ENCODE data around the gene YY1AP1.
"Not testable (repeated sequence)": the region's sequence is repeated elsewhere in the genome, so short reads cannot be mapped to it uniquely, and the experiment has no call there.

Gene YY1AP1

GRCh38 chr1:155681776-155682175 is 6.8 kb downstream of the YY1AP1 start:
- H3K9me3 ChIP-seq (ENCODE audit: control extremely low read depth in 1 of 5, control insufficient read depth in 4 of 5, insufficient read depth in 2 of 5, low read depth in 1 of 5, low read length in 4 of 5): no peaks in the 10 kb centered on the region
- peaks cover 0 to 19% (median 7%) of the 10 kb centered on the region in 4 experiments for H3K4me1 ChIP-seq (ENCODE audit: control extremely low read depth in 1 of 4, control insufficient read depth in 4 of 4, insufficient read depth in 4 of 4, low read length in 3 of 4)
- H3K36me3 ChIP-seq (ENCODE audit: control insufficient read depth in 4 of 4, insufficient read depth in 4 of 4, low read length in 3 of 4): peaks cover 6 to 45% (median 23%) of the 10 kb centered on the region in 4 experiments
- DNase-seq: no peak
- no peak overlapping the region for H3K27ac ChIP-seq (ENCODE audit: insufficient read depth in 1 of 2, low read depth in 1 of 2, low read length in 2 of 2, poor library complexity in 1 of 2, severe bottlenecking in 2 of 2)
- CTCF ChIA-PET: interaction anchor here (0.9 to 1.6 kb wide), 3 partner anchors 9 to 19 kb away, joined by 3 to 5 read pairs (median 3); no protein-coding TSS in a partner anchor
- POLR2A ChIA-PET: interaction anchor here (0.7 kb wide), 1 partner anchor 264 kb away, joined by 8 read pairs; no protein-coding TSS in a partner anchor
- no peaks in the 10 kb centered on the region for H3K27me3 ChIP-seq (replicated peaks in 2 of 5; ENCODE audit: control insufficient read depth in 4 of 5, insufficient read depth in 5 of 5, low read length in 4 of 5)
- H3K4me3 ChIP-seq (ENCODE audit: control insufficient read depth in 1 of 7, extremely low read depth in 1 of 7, insufficient read depth in 4 of 7, low read depth in 2 of 7, low read length in 6 of 7): no peak overlapping the region
- no CpG with 5 or more reads among the region's 2 CpGs for WGBS (ENCODE audit: insufficient coverage)

DNA sequence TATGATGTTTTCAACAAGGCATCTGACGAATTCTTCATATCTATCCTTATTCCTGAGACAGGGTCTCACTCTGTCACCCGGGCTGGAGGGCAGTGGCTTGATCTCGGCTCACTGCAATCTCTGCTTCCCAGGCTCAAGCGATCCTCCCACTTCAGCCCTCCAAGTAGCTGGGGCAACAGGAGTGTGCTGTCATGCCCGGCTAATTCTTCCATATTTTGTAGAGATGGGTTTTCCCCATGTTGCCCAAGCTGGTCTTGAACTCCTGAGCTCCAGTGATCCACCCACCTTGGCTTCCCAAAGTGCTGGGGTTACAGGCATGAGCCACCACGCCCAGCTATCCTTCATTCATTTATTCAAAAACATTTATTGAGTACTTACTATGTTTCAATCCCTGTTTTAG is 8.0 kb downstream of the YY1AP1 start:
- Histone ChIP-seq H3K4me1 (ENCODE audit: control extremely low read depth in 1 of 4, control insufficient read depth in 4 of 4, insufficient read depth in 4 of 4, low read length in 3 of 4) (peaks cover 0 to 9% (median 1%) of the 10 kb centered on the region in 4 experiments), H3K4me3 (ENCODE audit: control insufficient read depth in 1 of 7, extremely low read depth in 1 of 7, insufficient read depth in 4 of 7, low read depth in 2 of 7, low read length in 6 of 7) (no peak overlapping the region), H3K36me3 (ENCODE audit: control insufficient read depth in 4 of 4, insufficient read depth in 4 of 4, low read length in 3 of 4) (peaks cover 13 to 56% (median 34%) of the 10 kb centered on the region in 4 experiments), H3K27ac (ENCODE audit: insufficient read depth in 1 of 2, low read depth in 1 of 2, low read length in 2 of 2, poor library complexity in 1 of 2, severe bottlenecking in 2 of 2) (no peak overlapping the region), H3K9me3 (ENCODE audit: control extremely low read depth in 1 of 5, control insufficient read depth in 4 of 5, insufficient read depth in 2 of 5, low read depth in 1 of 5, low read length in 4 of 5) (no peaks in the 10 kb centered on the region), H3K27me3 (replicated peaks in 2 of 5; ENCODE audit: control insufficient read depth in 4 of 5, insufficient read depth in 5 of 5, low read length in 4 of 5) (no peaks in the 10 kb centered on the region)
- ChIA-PET CTCF (interaction anchor here (1.0 to 1.6 kb wide), 2 partner anchors 8 to 429 kb away, joined by 3 to 5 read pairs; no protein-coding TSS in a partner anchor), POLR2A (no interaction called here)
- whole genome bisulfite sequencing (ENCODE audit: insufficient coverage): 98% methylated on average over 4 of the region's 6 CpGs
- DNase-seq: no peak

DNA sequence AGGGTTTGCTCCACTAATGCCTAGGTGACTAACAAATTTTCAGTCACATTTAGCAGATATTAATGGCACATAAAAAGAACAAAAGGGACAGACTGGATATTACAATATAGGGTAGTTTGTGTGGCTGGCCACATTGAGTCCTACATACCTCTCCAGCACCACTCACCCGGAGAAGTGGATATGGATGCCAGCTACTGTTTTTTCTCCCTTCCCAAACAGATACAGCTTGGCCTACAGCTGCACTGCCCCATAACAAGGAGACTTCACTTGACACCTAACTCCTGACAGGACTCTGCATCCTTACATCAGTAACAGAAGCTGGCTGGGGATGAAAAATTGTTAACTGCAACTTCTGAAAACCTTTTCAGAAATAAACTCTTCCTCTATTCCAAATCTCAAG is 9.6 kb downstream of the YY1AP1 start:
- H3K27me3 ChIP-seq (replicated peaks in 2 of 5; ENCODE audit: control insufficient read depth in 4 of 5, insufficient read depth in 5 of 5, low read length in 4 of 5); H3K4me1 ChIP-seq (ENCODE audit: control extremely low read depth in 1 of 4, control insufficient read depth in 4 of 4, insufficient read depth in 4 of 4, low read length in 3 of 4); DNase-seq; H3K9me3 ChIP-seq (ENCODE audit: control extremely low read depth in 1 of 5, control insufficient read depth in 4 of 5, insufficient read depth in 2 of 5, low read depth in 1 of 5, low read length in 4 of 5); H3K4me3 ChIP-seq (ENCODE audit: control insufficient read depth in 1 of 7, extremely low read depth in 1 of 7, insufficient read depth in 4 of 7, low read depth in 2 of 7, low read length in 6 of 7); CTCF ChIA-PET; H3K27ac ChIP-seq (ENCODE audit: insufficient read depth in 1 of 2, low read depth in 1 of 2, low read length in 2 of 2, poor library complexity in 1 of 2, severe bottlenecking in 2 of 2); POLR2A ChIA-PET: not testable (repeated sequence)
- no CpG with 5 or more reads among the region's 1 CpG for WGBS (ENCODE audit: insufficient coverage)
- peaks cover 20 to 69% (median 38%) of the 10 kb centered on the region in 4 experiments for H3K36me3 ChIP-seq (ENCODE audit: control insufficient read depth in 4 of 4, insufficient read depth in 4 of 4, low read length in 3 of 4)

GRCh38 chr1:155678027-155678426 is 10.5 kb downstream of the YY1AP1 start:
- WGBS (ENCODE audit: insufficient coverage): 100% methylated on average over 2 of the region's 4 CpGs
- Histone ChIP-seq H3K36me3 (ENCODE audit: control insufficient read depth in 4 of 4, insufficient read depth in 4 of 4, low read length in 3 of 4) (peaks cover 26 to 69% (median 43%) of the 10 kb centered on the region in 4 experiments), H3K27me3 (replicated peaks in 2 of 5; ENCODE audit: control insufficient read depth in 4 of 5, insufficient read depth in 5 of 5, low read length in 4 of 5) (no peaks in the 10 kb centered on the region), H3K4me3 (ENCODE audit: control insufficient read depth in 1 of 7, extremely low read depth in 1 of 7, insufficient read depth in 4 of 7, low read depth in 2 of 7, low read length in 6 of 7) (no peak overlapping the region), H3K4me1 (ENCODE audit: control extremely low read depth in 1 of 4, control insufficient read depth in 4 of 4, insufficient read depth in 4 of 4, low read length in 3 of 4) (no peaks in the 10 kb centered on the region), H3K9me3 (ENCODE audit: control extremely low read depth in 1 of 5, control insufficient read depth in 4 of 5, insufficient read depth in 2 of 5, low read depth in 1 of 5, low read length in 4 of 5) (no peaks in the 10 kb centered on the region), H3K27ac (ENCODE audit: insufficient read depth in 1 of 2, low read depth in 1 of 2, low read length in 2 of 2, poor library complexity in 1 of 2, severe bottlenecking in 2 of 2) (no peak overlapping the region)
- ChIA-PET POLR2A (no interaction called here), CTCF (no interaction called here)
- no peak for DNase-seq

- no peak overlapping the region for H3K4me3 ChIP-seq (ENCODE audit: control insufficient read depth in 1 of 7, extremely low read depth in 1 of 7, insufficient read depth in 4 of 7, low read depth in 2 of 7, low read length in 6 of 7)
- POLR2A ChIA-PET: no interaction called here
- no peaks in the 10 kb centered on the region for H3K9me3 ChIP-seq (ENCODE audit: control extremely low read depth in 1 of 5, control insufficient read depth in 4 of 5, insufficient read depth in 2 of 5, low read depth in 1 of 5, low read length in 4 of 5)
- H3K27me3 ChIP-seq (replicated peaks in 2 of 5; ENCODE audit: control insufficient read depth in 4 of 5, insufficient read depth in 5 of 5, low read length in 4 of 5): no peaks in the 10 kb centered on the region
- no peak for DNase-seq
- no peaks in the 10 kb centered on the region for H3K4me1 ChIP-seq (ENCODE audit: control extremely low read depth in 1 of 4, control insufficient read depth in 4 of 4, insufficient read depth in 4 of 4, low read length in 3 of 4)
- CTCF ChIA-PET: interaction anchor here (0.7 to 1.1 kb wide), 2 partner anchors 8 to 10 kb away, joined by 3 to 5 read pairs; no protein-coding TSS in a partner anchor
- WGBS (ENCODE audit: insufficient coverage): 98% methylated on average over 5 of the region's 6 CpGs
- H3K36me3 ChIP-seq (ENCODE audit: control insufficient read depth in 4 of 4, insufficient read depth in 4 of 4, low read length in 3 of 4): peaks cover 36 to 88% (median 57%) of the 10 kb centered on the region in 4 experiments
- no peak overlapping the region for H3K27ac ChIP-seq (ENCODE audit: insufficient read depth in 1 of 2, low read depth in 1 of 2, low read length in 2 of 2, poor library complexity in 1 of 2, severe bottlenecking in 2 of 2)
Observed at GRCh38 chr1:155673003-155673402, 15.6 kb downstream of the YY1AP1 start.

- H3K4me1 ChIP-seq (ENCODE audit: control extremely low read depth in 1 of 4, control insufficient read depth in 4 of 4, insufficient read depth in 4 of 4, low read length in 3 of 4): no peaks in the 10 kb centered on the region
- H3K9me3 ChIP-seq (ENCODE audit: control extremely low read depth in 1 of 5, control insufficient read depth in 4 of 5, insufficient read depth in 2 of 5, low read depth in 1 of 5, low read length in 4 of 5): no peaks in the 10 kb centered on the region
- no peaks in the 10 kb centered on the region for H3K27me3 ChIP-seq (replicated peaks in 2 of 5; ENCODE audit: control insufficient read depth in 4 of 5, insufficient read depth in 5 of 5, low read length in 4 of 5)
- ChIA-PET CTCF (no interaction called here), POLR2A (no interaction called here)
- DNase-seq: no peak
- H3K36me3 ChIP-seq (ENCODE audit: control insufficient read depth in 4 of 4, insufficient read depth in 4 of 4, low read length in 3 of 4): peaks cover 37 to 89% (median 56%) of the 10 kb centered on the region in 4 experiments
- H3K27ac ChIP-seq (ENCODE audit: insufficient read depth in 1 of 2, low read depth in 1 of 2, low read length in 2 of 2, poor library complexity in 1 of 2, severe bottlenecking in 2 of 2): no peak overlapping the region
- no peak overlapping the region for H3K4me3 ChIP-seq (ENCODE audit: control insufficient read depth in 1 of 7, extremely low read depth in 1 of 7, insufficient read depth in 4 of 7, low read depth in 2 of 7, low read length in 6 of 7)
- no CpG with 5 or more reads among the region's 4 CpGs for WGBS (ENCODE audit: insufficient coverage)
Observed at GRCh38 chr1:155671750-155672149, 16.8 kb downstream of the YY1AP1 start.

DNA sequence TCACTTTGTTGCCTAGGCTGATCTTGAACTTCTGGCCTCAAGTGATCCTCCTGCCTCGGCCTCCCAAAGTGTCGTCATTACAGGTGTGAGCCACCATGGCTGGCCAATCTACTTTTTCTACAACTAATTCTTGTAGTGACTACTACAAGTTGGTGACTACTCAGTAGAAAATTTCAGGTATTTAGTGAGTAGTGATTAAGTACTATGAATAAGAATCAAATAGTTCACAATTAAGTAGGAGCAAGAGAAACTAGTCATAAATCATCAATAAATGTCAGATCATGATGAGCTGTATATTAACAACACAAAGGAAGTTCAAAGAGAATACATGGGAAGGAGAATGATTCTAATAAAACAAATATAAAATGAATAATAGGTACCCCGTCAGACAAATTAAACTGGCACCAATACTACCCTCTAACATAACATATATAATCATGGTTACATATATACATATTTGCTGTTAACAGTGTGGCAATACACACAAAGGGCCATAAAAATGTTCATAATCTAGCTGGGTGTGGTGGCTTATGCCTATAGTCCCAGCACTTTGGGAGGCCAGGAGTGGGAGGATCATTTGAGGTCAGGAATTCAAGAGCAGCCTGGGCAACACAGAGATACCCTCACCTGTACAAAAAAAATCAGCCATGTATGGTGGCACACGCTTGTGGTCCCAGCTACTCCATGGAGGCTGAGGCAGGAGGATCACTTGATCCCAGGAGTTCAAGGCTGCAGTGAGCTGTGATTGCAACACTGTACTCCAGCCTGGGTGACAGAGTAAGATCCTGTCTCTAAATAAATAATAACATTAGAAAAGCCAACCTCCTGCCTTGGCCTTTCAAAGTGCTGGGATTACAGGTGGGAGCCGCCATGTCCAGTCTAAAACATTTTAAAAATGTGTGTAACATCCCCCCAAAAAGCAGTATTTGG is 19.1 kb downstream of the YY1AP1 start:
- no peaks in the 10 kb centered on the region for H3K4me1 ChIP-seq (ENCODE audit: control extremely low read depth in 1 of 4, control insufficient read depth in 4 of 4, insufficient read depth in 4 of 4, low read length in 3 of 4)
- no peak for DNase-seq
- H3K4me3 ChIP-seq (ENCODE audit: control insufficient read depth in 1 of 7, extremely low read depth in 1 of 7, insufficient read depth in 4 of 7, low read depth in 2 of 7, low read length in 6 of 7): no peak overlapping the region
- POLR2A ChIA-PET: interaction anchor here (0.6 kb wide), 1 partner anchor 40 kb away, joined by 3 read pairs; no protein-coding TSS in a partner anchor
- CTCF ChIA-PET: interaction anchor here (1.6 kb wide), 1 partner anchor 94 kb away, joined by 3 read pairs; no protein-coding TSS in a partner anchor
- no peak overlapping the region for H3K27ac ChIP-seq (ENCODE audit: insufficient read depth in 1 of 2, low read depth in 1 of 2, low read length in 2 of 2, poor library complexity in 1 of 2, severe bottlenecking in 2 of 2)
- H3K9me3 ChIP-seq (ENCODE audit: control extremely low read depth in 1 of 5, control insufficient read depth in 4 of 5, insufficient read depth in 2 of 5, low read depth in 1 of 5, low read length in 4 of 5): no peaks in the 10 kb centered on the region
- H3K27me3 ChIP-seq (replicated peaks in 2 of 5; ENCODE audit: control insufficient read depth in 4 of 5, insufficient read depth in 5 of 5, low read length in 4 of 5): no peaks in the 10 kb centered on the region
- 96% methylated on average over 3 of the region's 5 CpGs for WGBS (ENCODE audit: insufficient coverage)
- H3K36me3 ChIP-seq (ENCODE audit: control insufficient read depth in 4 of 4, insufficient read depth in 4 of 4, low read length in 3 of 4): peaks cover 30 to 90% (median 52%) of the 10 kb centered on the region in 4 experiments

Data from common myeloid progenitor, CD34-positive (primary cell).